SJCRH30 (cell line): ENCODE measurements around the gene KIAA0753. TPM values are rescaled to one million over a fixed set of nuclear protein-coding genes. Genes with fewer than 3 reads are reported as not detected.

Experiments used
- DNase-seq, 2 experiments: peaks; one replicate each; pipeline ENCODE4 v3.0.0-alpha.2; 2015 to 2020
- H3K27ac ChIP-seq: fragments of 250-450 bp; sonication (Bioruptor Pico); 2 replicates; pipeline ENCODE4 v1.5.1; 2020; ENCODE audit warnings: mild to moderate bottlenecking, moderate library complexity
- H3K27me3 ChIP-seq: fragments of 250-450 bp; sonication (Bioruptor Pico); 2 replicates; pipeline ENCODE4 v1.5.1; 2020; ENCODE audit warnings: mild to moderate bottlenecking, moderate library complexity
- H3K36me3 ChIP-seq: fragments of 250-450 bp; sonication (Bioruptor Pico); 2 replicates; pipeline ENCODE4 v1.5.1; 2020; ENCODE audit warnings: mild to moderate bottlenecking, moderate library complexity
- H3K4me1 ChIP-seq: fragments of 250-450 bp; sonication (Bioruptor Pico); 2 replicates; pipeline ENCODE4 v1.5.1; 2020; ENCODE audit warnings: mild to moderate bottlenecking, moderate library complexity
- H3K4me3 ChIP-seq: fragments of 250-450 bp; sonication (Bioruptor Pico); 2 replicates; pipeline ENCODE4 v1.5.1; 2020; ENCODE audit warnings: mild to moderate bottlenecking, moderate library complexity
- H3K9me3 ChIP-seq: fragments of 250-450 bp; sonication (Bioruptor Pico); replicated peaks from 2 replicates; pipeline ENCODE4 v1.5.1; 2020; ENCODE audit warnings: mild to moderate bottlenecking, moderate library complexity
- total RNA-seq: library from RNA; depleted of rRNA; stranded (reverse); fragments of >200 nt; shearing (Covaris generic); gene quantifications from 2 replicates; pipeline ENCODE4 v1.2.3, GENCODE V29; 2014; rRNA removed

KIAA0753 gene
- 9.6 and 14.3 TPM in 2 replicates for total RNA-seq

- Histone ChIP-seq H3K4me1 (0 out of 2 replicates have a peak, but pooled peaks cover 8% of the 10 kb centered on the region), H3K36me3 (peaks cover 7% of the 10 kb centered on the region), H3K27me3 (no peaks in the 10 kb centered on the region), H3K9me3 (no peaks in the 10 kb centered on the region), H3K27ac (peak within 1 kb of the TSS; percentile 76), H3K4me3 (peak within 1 kb of the TSS; percentile 68)
- DNase-seq = peak; percentile 87 to 89
Measured at GRCh38 chr17:6640536-6641246, at the start of gene KIAA0753, which contains the start of gene TXNDC17. Gene KIAA0753 (minus strand): TSS chr17:6640711. CDS start chr17:6635103, 5,608 bp downstream. Gene TXNDC17 (plus strand): TSS chr17:6641060. CDS start chr17:6641083, 23 bp downstream.

GRCh38 chr17:6688944-6689343 lies 48.4 kb upstream of the KIAA0753 start:
- Histone ChIP-seq H3K36me3 (no peaks in the 10 kb centered on the region), H3K27ac (no peak overlapping the region), H3K4me1 (no peaks in the 10 kb centered on the region), H3K27me3 (no peaks in the 10 kb centered on the region; the same call in 1 of the 2 replicates), H3K4me3 (no peak overlapping the region), H3K9me3 (no peaks in the 10 kb centered on the region)
- no peak for DNase-seq

- no peaks in the 10 kb centered on the region for H3K4me1 ChIP-seq
- H3K4me3 ChIP-seq = no peak overlapping the region
- no peaks in the 10 kb centered on the region; the same call in 1 of the 2 replicates for H3K27me3 ChIP-seq
- DNase-seq = no peak
- H3K27ac ChIP-seq = no peak overlapping the region
- H3K36me3 ChIP-seq = no peaks in the 10 kb centered on the region
- no peaks in the 10 kb centered on the region for H3K9me3 ChIP-seq
Measured at GRCh38 chr17:6686026-6686425, 45.5 kb upstream of the KIAA0753 start.

GRCh38 chr17:6684881-6685767 lies 44.6 kb upstream of the KIAA0753 start:
- H3K27me3 ChIP-seq = no peaks in the 10 kb centered on the region; the same call in 1 of the 2 replicates
- no peaks in the 10 kb centered on the region for H3K9me3 ChIP-seq
- no peaks in the 10 kb centered on the region for H3K36me3 ChIP-seq
- H3K4me1 ChIP-seq = no peaks in the 10 kb centered on the region
- no peak overlapping the region for H3K27ac ChIP-seq
- no peak for DNase-seq
- H3K4me3 ChIP-seq = no peak overlapping the region

- no peak overlapping the region for H3K4me3 ChIP-seq
- no peaks in the 10 kb centered on the region for H3K4me1 ChIP-seq
- no peaks in the 10 kb centered on the region; the same call in 1 of the 2 replicates for H3K27me3 ChIP-seq
- H3K36me3 ChIP-seq = no peaks in the 10 kb centered on the region
- no peak for DNase-seq
- H3K9me3 ChIP-seq = no peaks in the 10 kb centered on the region
- no peak overlapping the region for H3K27ac ChIP-seq
Measured at GRCh38 chr17:6684460-6684783, 43.9 kb upstream of the KIAA0753 start.

GRCh38 chr17:6683730-6684459 lies 43.4 kb upstream of the KIAA0753 start:
- no peaks in the 10 kb centered on the region; the same call in 1 of the 2 replicates for H3K27me3 ChIP-seq
- DNase-seq = no peak

GRCh38 chr17:6683081-6683684 lies 42.7 kb upstream of the KIAA0753 start:
- no peaks in the 10 kb centered on the region for H3K9me3 ChIP-seq
- H3K36me3 ChIP-seq = no peaks in the 10 kb centered on the region
- H3K27ac ChIP-seq = no peak overlapping the region
- H3K4me1 ChIP-seq = no peaks in the 10 kb centered on the region
- no peak for DNase-seq
- H3K4me3 ChIP-seq = no peak overlapping the region
- no peaks in the 10 kb centered on the region; the same call in 1 of the 2 replicates for H3K27me3 ChIP-seq

More at GRCh38 chr17:6683730-6684459, 43.4 kb upstream of the KIAA0753 start:
- H3K4me1 ChIP-seq = no peaks in the 10 kb centered on the region
- H3K36me3 ChIP-seq = no peaks in the 10 kb centered on the region
- H3K9me3 ChIP-seq = no peaks in the 10 kb centered on the region
- H3K27ac ChIP-seq = no peak overlapping the region
- no peak overlapping the region for H3K4me3 ChIP-seq

- no peak overlapping the region for H3K4me3 ChIP-seq
- H3K36me3 ChIP-seq = no peaks in the 10 kb centered on the region
- H3K27me3 ChIP-seq = no peaks in the 10 kb centered on the region; the same call in 1 of the 2 replicates
- H3K9me3 ChIP-seq = no peaks in the 10 kb centered on the region
- no peak for DNase-seq
- H3K27ac ChIP-seq = no peak overlapping the region
- H3K4me1 ChIP-seq = no peaks in the 10 kb centered on the region
Measured at GRCh38 chr17:6682339-6682738, 41.8 kb upstream of the KIAA0753 start.

- no peak for DNase-seq
- Histone ChIP-seq H3K27ac (no peak overlapping the region), H3K36me3 (no peaks in the 10 kb centered on the region), H3K9me3 (no peaks in the 10 kb centered on the region), H3K4me3 (no peak overlapping the region), H3K27me3 (peaks cover 3% of the 10 kb centered on the region), H3K4me1 (no peaks in the 10 kb centered on the region)
Measured at GRCh38 chr17:6681671-6682070, 41.2 kb upstream of the KIAA0753 start.

- Histone ChIP-seq H3K9me3 (no peaks in the 10 kb centered on the region), H3K36me3 (no peaks in the 10 kb centered on the region), H3K27me3 (peaks cover 5% of the 10 kb centered on the region), H3K27ac (no peak overlapping the region), H3K4me3 (no peak overlapping the region), H3K4me1 (no peaks in the 10 kb centered on the region)
- no peak for DNase-seq
Measured at GRCh38 chr17:6681176-6681575, 40.7 kb upstream of the KIAA0753 start.

- no peak overlapping the region for H3K27ac ChIP-seq
- H3K4me3 ChIP-seq = no peak overlapping the region
- H3K36me3 ChIP-seq = no peaks in the 10 kb centered on the region
- peaks cover 5% of the 10 kb centered on the region; the same call in 1 of the 2 replicates for H3K27me3 ChIP-seq
- no peak for DNase-seq
- no peaks in the 10 kb centered on the region for H3K9me3 ChIP-seq
- H3K4me1 ChIP-seq = no peaks in the 10 kb centered on the region
Measured at GRCh38 chr17:6679241-6679640, 38.7 kb upstream of the KIAA0753 start.

GRCh38 chr17:6677946-6678345 lies 37.4 kb upstream of the KIAA0753 start:
- Histone ChIP-seq H3K4me3 (no peak overlapping the region), H3K27me3 (peaks cover 5% of the 10 kb centered on the region; the same call in 1 of the 2 replicates), H3K4me1 (no peaks in the 10 kb centered on the region), H3K36me3 (no peaks in the 10 kb centered on the region), H3K9me3 (no peaks in the 10 kb centered on the region), H3K27ac (no peak overlapping the region)
- no peak for DNase-seq

GRCh38 chr17:6677158-6677831 lies 36.8 kb upstream of the KIAA0753 start:
- peak; percentile 45 to 51 for DNase-seq
- H3K9me3 ChIP-seq = no peaks in the 10 kb centered on the region
- no peaks in the 10 kb centered on the region for H3K36me3 ChIP-seq
- no peak overlapping the region for H3K4me3 ChIP-seq
- no peak overlapping the region for H3K27ac ChIP-seq
- H3K27me3 ChIP-seq = peaks cover 5% of the 10 kb centered on the region; the same call in 1 of the 2 replicates
- H3K4me1 ChIP-seq = no peaks in the 10 kb centered on the region

- H3K4me1 ChIP-seq = no peaks in the 10 kb centered on the region
- no peak for DNase-seq
- H3K27me3 ChIP-seq = peaks cover 5% of the 10 kb centered on the region; the same call in 1 of the 2 replicates
- H3K4me3 ChIP-seq = no peak overlapping the region
- no peak overlapping the region for H3K27ac ChIP-seq
- no peaks in the 10 kb centered on the region for H3K9me3 ChIP-seq
- no peaks in the 10 kb centered on the region for H3K36me3 ChIP-seq
Measured at GRCh38 chr17:6676802-6677157, 36.3 kb upstream of the KIAA0753 start.
